Hypothalamus (tissue), 51 donors: ENCODE data around the gene METTL25B.
A peak's percentile ranks its signal among the peaks of the same experiment; 100 is the strongest.

Experiments
- DNase-seq, 51 donors: peaks; one replicate each; lab custom pipeline; 2025; lab: John Stamatoyannopoulos, UW

The METTL25B gene

GRCh38 chr1:156725683-156726280 is 2.5 kb upstream of the METTL25B start:
- peak in 48 of 51 donors; percentile 21 to 91 (median 74) for DNase-seq

GRCh38 chr1:156726549-156727226 is 1.6 kb upstream of the METTL25B start:
- DNase-seq, result peak in 11 of 51 donors; percentile 3 to 33 (median 13)

GRCh38 chr1:156727492-156727891 is 777 bp upstream of the METTL25B start:
- DNase-seq, result no peak

GRCh38 chr1:156728599-156729462 is 562 bp downstream of the METTL25B start, which contains the start of gene ISG20L2:
Gene ISG20L2 (minus strand): TSS chr1:156728766. CDS start chr1:156727652, 1,114 bp downstream.
- peak; percentile 62 to 97 (median 91) for DNase-seq

- no peak for DNase-seq
These were observed 5.8 kb downstream of the METTL25B start for GRCh38 chr1:156733989-156734584.

GRCh38 chr1:156738407-156738806 is 10.1 kb downstream of the METTL25B start:
- DNase-seq, result no peak

GRCh38 chr1:156738916-156739315 is 10.6 kb downstream of the METTL25B start:
- DNase-seq, result no peak

DNA sequence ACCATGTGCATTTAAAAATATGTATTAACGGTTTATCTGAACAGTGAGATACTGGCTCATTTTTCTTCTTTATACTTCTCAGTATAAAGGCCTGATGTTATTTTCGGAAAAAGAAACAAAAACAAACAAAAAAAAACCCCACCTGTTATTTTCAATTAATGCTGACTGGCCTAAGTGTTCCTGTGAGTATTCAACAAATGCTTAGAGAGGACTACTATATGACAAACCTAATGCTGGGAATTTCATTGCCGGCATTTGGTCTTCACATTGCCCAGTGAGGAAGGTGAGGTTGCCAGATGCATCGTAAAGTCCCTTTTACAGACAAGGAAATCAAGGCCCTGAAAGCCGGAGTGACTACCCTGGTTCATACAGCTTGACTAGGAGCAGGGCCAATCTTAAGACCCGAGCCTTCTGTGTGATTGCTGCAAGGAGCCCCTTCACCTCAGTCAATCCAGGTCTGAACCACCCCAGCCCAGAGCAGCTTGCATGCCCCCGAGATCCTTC is 12.0 kb downstream of the METTL25B start:
- DNase-seq, result no peak

- peak; percentile 84 to 100 (median 97) for DNase-seq
These were observed 12.6 kb downstream of the METTL25B start, which contains the start of gene MRPL24 for GRCh38 chr1:156740741-156741480. Gene MRPL24 (minus strand): TSS chr1:156741088. CDS start chr1:156738704, 2,384 bp downstream.

DNA sequence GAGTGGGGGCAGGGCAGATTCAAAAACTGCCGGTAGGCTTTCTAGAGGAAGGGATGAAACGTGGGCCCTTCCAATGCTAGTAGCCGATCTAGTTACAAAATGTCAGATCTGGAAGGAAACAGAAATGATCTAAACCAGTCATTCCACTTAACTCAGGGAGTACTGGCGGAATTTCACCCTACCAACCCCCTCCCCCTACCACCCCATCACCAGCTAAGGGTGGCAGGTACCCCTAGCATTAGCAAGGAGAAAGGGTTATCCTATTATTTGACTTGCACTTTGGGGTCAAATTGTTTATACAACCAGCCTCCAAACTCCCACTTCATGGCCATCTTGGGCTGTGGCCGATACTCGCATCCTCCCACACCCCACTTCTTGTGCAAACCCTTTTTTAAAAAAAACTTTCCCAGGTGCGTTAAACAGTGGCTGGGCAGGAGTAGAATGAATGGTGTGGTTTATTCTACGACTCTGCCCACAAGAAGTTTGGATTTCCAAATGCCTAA is 13.3 kb downstream of the METTL25B start:
- DNase-seq, result no peak

- no peak for DNase-seq
These were observed 13.7 kb downstream of the METTL25B start for GRCh38 chr1:156742017-156742416.

- DNase-seq, result no peak
These were observed 14.5 kb downstream of the METTL25B start for GRCh38 chr1:156742801-156743200.

DNA sequence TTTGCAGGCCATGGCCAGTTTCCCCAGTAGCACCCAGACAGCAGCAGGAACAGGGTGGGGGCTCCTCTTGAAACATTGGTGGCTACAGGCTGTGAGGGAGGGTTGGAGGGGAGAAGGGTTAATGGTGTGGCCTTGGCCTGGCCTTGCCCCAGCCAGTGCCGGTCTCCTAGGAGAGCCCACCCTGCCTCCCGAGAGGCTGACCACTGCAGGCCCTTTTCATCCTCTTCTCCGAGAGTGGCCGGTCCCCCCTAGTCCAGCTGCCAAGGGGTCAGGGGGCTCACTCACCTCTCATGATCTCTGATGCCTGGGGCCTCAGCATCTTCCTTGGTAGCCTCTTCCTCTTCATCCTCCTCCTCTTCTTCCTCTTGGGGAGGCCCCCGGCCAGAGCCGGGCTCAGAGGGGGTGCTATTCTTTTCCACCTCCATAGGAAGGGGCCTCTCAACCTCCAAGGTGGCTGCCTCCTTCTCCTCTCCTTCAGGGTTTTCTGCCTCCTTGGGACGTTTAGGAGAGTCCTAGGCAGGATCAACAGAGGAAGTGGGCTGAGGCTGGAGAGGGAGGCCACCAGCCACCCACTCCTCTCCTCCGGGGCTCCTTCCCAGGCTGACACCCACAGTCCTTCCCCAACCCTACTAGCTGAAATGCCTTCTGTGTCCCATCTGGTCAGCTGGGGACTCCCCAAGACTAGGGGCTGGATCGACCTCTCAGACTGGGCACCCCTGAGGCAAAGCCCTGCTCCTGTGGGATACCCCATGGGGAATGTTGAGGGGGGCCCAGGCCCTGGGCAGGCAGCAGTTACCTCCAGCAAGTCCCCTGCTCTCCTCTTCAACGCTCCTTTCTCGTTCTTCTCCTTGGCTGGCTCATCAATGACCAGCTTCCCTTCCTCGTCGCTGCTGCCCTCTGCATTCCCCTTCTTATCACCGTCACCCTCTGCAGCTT is 15.4 kb downstream of the METTL25B start:
- no peak for DNase-seq

- no peak for DNase-seq
These were observed 16.1 kb downstream of the METTL25B start for GRCh38 chr1:156744344-156744743.

GRCh38 chr1:156744786-156745419 is 16.6 kb downstream of the METTL25B start:
- DNase-seq, result no peak

DNA sequence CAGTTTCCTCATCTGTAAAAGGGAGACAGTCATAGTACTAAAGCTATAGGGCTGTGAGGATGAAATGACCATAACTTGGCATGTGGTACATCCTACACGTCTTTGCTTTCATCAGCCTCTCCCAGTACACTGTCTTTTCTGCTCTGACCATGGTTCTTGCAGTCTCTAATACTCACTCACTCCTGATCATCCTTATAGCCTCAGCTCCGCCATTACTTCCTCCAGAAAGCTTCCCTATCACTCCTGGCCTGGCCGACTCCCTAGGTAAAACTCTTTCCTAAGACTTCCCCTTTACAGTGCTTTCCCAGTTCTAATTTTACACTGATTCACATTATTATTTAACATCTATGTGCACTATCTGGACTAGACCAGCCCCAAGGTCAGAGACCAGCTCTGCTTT is 17.6 kb downstream of the METTL25B start:
- no peak for DNase-seq

- DNase-seq, result no peak
These were observed 18.1 kb downstream of the METTL25B start for GRCh38 chr1:156746406-156746727.
